Dermis microvascular lymphatic vessel endothelial cell (primary cell): ENCODE data around the gene AKAP11. TPM values are rescaled to one million over a fixed set of nuclear protein-coding genes. Genes with fewer than 3 reads are reported as not detected.
"Not testable (repeated sequence)": the region's sequence is repeated elsewhere in the genome, so short reads cannot be mapped to it uniquely, and the experiment has no call there.

Experiments
- DNase-seq, 2 donors: peaks; one replicate each; pipeline versions ENCODE4 v3.0.0 to v3.0.0-alpha.2; 2010; ENCODE audit warnings: low read depth in 2 of 2
- total RNA-seq: library from RNA; depleted of rRNA; stranded (reverse); fragments of >200 nt; gene quantifications from 2 replicates; pipeline ENCODE4 v1.2.1, GENCODE V29; 2014

The AKAP11 gene, protein sequence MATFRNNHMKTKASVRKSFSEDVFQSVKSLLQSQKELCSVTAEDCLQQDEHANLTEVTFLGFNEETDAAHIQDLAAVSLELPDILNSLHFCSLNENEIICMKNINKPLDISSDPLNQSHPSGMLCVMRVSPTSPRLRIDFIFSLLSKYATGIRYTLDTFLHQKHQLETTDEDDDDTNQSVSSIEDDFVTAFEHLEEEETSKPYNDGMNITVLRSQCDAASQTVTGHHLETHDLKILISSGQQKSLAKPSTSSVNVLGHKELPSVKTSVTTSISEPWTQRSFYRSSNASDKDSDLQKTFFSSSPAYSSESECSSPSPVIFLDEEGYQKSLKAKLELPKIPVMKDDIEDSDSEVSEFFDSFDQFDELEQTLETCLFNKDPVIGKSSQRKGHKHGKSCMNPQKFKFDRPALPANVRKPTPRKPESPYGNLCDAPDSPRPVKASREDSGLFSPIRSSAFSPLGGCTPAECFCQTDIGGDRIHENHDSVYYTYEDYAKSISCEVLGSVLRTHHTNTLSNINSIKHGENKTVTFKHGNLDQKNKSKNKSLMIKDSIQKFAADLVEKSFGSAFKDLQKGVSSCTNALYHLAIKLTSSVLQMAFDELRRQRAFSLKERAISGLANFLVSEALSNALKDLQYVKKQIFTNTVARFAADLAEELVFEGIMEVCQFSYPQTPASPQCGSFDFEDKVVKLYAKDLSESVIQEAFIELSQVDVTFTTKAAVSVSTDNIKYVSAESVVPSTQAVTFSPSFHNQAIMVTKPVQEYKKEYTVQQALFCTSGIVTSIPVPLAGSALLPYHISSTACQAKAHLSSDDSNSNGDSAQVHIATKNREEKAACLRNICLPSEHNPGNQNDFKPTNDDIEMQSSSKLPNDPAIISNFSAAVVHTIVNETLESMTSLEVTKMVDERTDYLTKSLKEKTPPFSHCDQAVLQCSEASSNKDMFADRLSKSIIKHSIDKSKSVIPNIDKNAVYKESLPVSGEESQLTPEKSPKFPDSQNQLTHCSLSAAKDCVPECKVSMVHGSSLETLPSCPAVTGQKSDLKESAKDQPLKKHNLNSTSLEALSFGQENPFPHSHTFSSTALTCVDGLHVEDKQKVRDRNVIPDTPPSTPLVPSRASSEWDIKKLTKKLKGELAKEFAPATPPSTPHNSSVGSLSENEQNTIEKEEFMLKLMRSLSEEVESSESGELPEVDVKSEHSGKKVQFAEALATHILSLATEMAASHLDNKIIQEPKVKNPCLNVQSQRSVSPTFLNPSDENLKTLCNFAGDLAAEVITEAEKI (N-terminal part only)
- total RNA-seq, result 14.5 and 22.5 TPM in 2 replicates

GRCh38 chr13:42272115-42272803, at the start of gene AKAP11:
Gene AKAP11, plus strand, starts transcription at chr13:42272152. Its CDS starts 14,197 bp downstream, at chr13:42286349.
- DNase-seq, result peak in 1 of 2 donors; percentile 52

DNA sequence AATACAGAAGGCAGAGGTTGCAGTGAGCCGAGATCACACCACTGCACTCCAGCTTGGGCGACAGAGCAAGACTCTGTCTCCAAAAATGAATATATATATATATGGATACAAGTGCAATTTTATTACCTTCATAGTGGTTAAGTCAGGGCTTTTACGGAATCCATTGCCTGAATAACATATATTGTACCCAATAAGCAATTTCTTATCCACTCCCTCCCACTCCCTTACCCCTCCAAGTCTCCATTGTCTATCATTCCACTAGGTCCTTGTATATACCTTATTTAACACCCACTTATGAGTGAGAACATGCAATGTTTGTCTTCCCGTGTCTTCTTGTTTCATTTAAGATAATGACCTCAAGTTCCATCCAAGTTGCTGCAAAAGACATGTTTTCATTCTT, 48.3 kb upstream of the AKAP11 start:
- DNase-seq, result no peak

DNA sequence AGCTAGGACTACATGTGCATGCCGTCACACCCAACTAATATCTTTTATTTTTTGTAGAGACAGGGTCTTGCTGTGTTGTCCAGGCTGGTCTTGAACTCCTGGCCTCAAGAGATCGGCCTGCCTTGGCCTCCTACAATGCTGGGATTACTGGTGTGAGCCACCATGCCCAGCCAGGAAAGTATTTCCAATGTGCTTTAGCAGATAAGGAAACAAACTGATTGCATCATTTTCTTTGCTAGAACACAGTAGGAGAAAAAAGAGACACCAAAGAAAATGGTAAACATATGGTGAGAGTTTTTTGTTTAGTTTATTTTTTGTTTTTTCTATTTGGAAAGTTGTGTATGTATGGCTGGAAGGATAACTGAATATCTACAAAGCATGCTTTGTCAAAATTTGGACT, 46.9 kb upstream of the AKAP11 start:
- no peak for DNase-seq

DNA sequence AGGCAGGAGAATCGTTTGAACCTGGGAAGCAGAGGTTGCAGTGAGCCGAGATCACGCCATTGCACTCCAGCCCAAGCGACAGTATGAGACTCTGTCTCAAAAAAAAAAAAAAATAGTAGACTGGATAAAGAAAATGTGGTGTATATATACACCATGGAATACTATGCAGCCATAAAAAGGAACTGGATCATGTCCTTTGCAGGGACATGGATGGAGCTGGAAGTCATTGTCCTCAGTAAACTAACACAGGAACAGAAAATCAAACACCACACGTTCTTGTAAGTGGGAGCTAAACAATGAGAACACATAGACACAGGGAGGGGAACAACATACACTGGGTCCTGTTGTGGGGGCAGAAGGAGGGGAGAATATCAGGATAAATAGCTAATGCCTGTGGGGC, 45.2 kb upstream of the AKAP11 start:
- DNase-seq, result not testable (repeated sequence)

GRCh38 chr13:42228527-42228926, 43.4 kb upstream of the AKAP11 start:
- no peak for DNase-seq

DNA sequence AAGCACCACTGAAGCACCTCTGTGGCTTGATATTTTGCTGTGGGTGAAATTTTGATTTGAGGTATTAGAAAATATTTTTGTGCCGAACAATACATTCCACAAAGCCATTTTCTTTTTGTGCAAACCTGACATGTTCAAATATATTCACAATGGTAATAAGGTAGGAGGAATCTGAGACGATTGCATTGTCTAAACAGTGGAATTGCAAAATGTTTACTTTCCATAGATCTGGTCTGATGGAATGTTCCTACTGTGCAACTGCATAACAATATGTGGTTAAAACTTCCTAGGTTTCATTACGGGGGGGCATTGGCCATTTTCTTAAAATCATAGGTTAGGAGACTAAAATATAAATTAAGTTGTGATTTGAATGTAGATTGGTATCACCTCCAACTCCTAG, 42.7 kb upstream of the AKAP11 start:
- no peak for DNase-seq

DNA sequence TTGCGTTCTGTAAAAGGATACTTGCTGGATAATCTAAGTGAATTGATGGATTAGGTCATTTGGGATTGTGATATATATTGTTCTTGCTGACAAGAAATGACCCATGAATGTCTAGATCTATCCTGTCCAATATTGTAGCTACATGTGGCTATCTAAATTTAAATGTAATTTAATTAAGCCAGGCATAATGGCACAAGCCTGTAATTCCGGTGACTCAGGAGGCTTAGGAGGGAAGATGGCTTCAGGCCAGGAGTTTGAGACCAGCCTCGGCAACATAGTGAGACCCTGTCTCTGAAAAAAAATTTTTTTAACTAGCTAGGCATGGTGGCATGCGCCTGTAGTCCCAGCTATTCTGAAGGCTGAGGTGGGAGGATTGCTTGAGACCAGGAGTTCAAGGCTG, 39.3 kb upstream of the AKAP11 start:
- DNase-seq, result no peak

- no peak for DNase-seq
Measured at GRCh38 chr13:42233726-42234125, 38.2 kb upstream of the AKAP11 start.

GRCh38 chr13:42239161-42239560, 32.8 kb upstream of the AKAP11 start:
- no peak for DNase-seq

GRCh38 chr13:42239644-42240043, 32.3 kb upstream of the AKAP11 start:
- no peak for DNase-seq

- DNase-seq, result no peak
Measured at GRCh38 chr13:42246541-42246940, 25.4 kb upstream of the AKAP11 start.

DNA sequence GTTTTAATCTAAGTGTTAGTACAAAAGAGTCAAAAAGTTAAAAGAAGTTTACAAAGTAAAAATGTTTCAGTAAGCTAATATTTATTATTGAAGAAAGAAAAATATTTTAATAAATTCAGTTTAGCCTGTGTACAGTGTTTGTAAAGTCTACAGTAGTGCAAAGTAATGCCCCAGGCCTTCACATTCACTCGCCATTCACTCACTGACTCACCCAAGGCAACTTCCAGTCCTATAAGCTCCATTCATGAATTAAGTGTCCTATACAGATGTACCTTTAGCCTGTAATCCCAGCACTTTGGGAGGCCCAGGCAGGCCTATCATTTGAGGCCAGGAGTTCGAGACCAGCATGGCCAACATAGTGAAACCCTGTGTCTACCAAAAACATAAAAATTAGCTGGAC, 24.1 kb upstream of the AKAP11 start:
- DNase-seq, result no peak

DNA sequence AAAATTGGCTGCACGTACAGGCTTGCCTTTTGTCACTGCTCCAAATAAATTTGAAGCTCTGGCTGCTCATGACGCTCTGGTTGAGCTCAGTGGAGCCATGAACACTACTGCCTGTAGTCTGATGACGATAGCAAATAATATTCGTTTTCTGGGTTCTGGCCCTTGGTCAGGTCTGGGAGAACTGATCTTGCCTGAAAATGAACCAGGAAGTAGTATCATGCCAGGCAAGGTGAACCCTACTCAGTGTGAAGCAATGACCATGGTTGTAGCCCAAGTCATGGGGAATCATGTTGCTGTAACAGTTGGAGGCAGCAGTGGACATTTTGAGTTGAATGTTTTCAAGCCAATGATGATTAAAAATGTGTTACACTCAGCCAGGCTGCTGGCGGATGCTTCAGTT, 16.1 kb upstream of the AKAP11 start:
- DNase-seq, result no peak

GRCh38 chr13:42258747-42259146, 13.2 kb upstream of the AKAP11 start:
- no peak for DNase-seq

GRCh38 chr13:42259515-42259914, 12.4 kb upstream of the AKAP11 start:
- no peak for DNase-seq

DNA sequence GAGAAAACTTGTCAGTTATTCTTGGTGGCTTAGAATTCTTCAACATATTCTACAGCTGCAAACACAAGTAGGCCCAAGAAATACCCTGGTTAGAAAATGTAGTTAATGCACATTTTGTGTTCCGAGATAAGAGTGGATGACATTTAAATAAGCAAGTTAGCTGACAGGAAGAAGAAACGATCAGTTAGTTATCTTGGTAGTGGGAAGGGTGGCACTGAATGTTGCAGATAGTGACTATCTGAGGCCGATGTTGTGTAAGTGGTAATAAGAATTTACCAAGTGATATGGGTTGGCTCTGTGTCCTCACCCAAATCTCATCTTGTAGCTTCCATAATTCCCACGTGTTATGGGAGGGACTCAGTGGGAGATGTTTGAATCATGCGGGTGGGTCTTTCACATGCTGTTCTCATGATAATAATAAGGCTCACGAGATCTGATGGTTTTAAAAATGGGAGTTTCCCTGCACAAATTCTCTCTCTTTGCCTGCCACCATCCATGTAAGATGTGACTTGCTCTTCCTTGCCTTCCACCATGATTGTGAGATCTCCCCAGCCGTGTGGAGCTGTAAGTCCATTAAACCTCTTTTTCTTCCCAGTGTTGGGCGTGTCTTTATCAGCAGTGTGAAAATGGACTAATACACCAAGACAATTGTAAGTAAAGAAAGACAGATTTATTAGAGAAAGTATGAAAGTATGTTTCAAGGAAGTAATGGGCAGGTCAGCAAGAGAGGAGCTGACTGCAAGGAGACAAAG, 10.9 kb upstream of the AKAP11 start:
- no peak for DNase-seq

GRCh38 chr13:42266473-42266872, 5.5 kb upstream of the AKAP11 start:
- DNase-seq, result peak; percentile 39 to 90

DNA sequence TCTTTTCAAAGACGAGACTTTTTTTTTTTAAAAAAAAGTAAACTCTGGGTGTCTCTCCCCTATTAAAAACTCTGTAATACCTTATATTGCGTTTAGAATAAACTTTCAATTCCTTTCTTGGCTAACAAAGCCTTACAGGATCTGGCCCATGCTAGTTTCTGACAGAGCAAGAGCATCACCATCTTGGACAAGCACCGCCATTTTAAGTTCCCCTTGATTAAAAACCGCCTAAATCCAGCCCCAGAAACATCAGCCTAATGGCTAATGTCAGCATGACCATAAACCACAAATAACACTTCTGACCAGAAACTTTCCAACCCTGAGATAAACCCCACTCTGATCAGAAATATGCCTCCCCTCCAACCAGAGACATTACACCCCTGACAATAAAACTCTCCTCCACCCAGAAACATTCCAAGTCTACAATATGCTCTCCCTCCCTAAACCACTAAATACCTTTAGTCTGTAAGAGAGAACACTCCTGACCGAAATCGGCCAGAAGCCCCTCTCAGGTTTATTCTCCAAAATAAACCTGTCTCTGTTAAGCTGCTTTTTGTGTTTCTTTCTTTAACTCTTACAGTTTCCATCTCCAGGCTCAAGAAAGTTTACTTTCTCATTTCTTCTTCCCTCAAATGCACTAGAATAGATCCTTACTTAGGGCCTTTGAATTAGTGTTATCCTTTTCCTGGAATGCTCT, 1.6 kb upstream of the AKAP11 start:
- DNase-seq, result no peak

DNA sequence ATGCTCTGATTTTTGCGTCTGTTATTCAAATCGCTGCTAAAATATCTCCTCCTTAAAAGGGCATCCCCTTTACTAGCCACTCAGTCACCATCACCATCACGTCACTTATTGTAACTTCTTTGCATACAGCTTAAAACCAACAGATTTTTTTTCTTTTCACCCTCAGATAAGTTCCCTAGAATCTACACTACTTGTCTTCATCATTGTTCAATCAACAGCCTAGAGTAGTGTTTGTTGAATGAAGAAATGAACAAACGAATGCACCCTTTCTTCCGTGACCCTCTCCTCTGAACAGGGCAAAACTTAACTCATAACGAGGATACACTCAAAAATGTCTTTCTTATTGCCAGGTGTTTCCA, 1.1 kb upstream of the AKAP11 start:
- no peak for DNase-seq
